HEK293T (cell line): ENCODE data around the gene BICDL1.

ENCODE experiments used
- ARNT ChIP-seq: fragments of 450-650 bp; IDR thresholded peaks from 2 replicates; pipeline ENCODE4 v1.6.1; 2017; ENCODE audit warnings: mild to moderate bottlenecking
- BHLHE40 ChIP-seq: fragments of 450-650 bp; IDR thresholded peaks from 2 replicates; pipeline ENCODE4 v1.6.1; 2016; ENCODE audit warnings: mild to moderate bottlenecking, moderate library complexity, borderline replicate concordance
- CTBP1 ChIP-seq: fragments of 450-650 bp; IDR thresholded peaks from 2 replicates; pipeline ENCODE4 v1.6.1; 2016; ENCODE audit warnings: borderline replicate concordance
- ELF4 ChIP-seq: fragments of 450-650 bp; IDR thresholded peaks from 2 replicates; pipeline ENCODE4 v1.6.1; 2017; ENCODE audit warnings: antibody characterized with exemption
- FOXK2 ChIP-seq: fragments of 450-650 bp; IDR thresholded peaks from 2 replicates; pipeline ENCODE4 v1.6.1; 2016; ENCODE audit warnings: mild to moderate bottlenecking
- FOXM1 ChIP-seq: fragments of 450-650 bp; IDR thresholded peaks from 2 replicates; pipeline ENCODE4 v1.6.1; 2017; ENCODE audit warnings: mild to moderate bottlenecking, borderline replicate concordance
- HDGF ChIP-seq: fragments of 450-650 bp; IDR thresholded peaks from 2 replicates; pipeline ENCODE4 v1.6.1; 2017; ENCODE audit warnings: antibody characterized with exemption, borderline replicate concordance
- L3MBTL2 ChIP-seq: fragments of 450-650 bp; conservative IDR thresholded peaks from 2 replicates; pipeline ENCODE4 v1.6.1; 2016; ENCODE audit warnings: mild to moderate bottlenecking
- NFRKB ChIP-seq: fragments of 450-650 bp; IDR thresholded peaks from 2 replicates; pipeline ENCODE4 v1.6.1; 2016; ENCODE audit warnings: mild to moderate bottlenecking, moderate library complexity
- PKNOX1 ChIP-seq: fragments of 450-650 bp; IDR thresholded peaks from 2 replicates; pipeline ENCODE4 v1.6.1; 2016
- SP1 ChIP-seq: fragments of 450-650 bp; IDR thresholded peaks from 2 replicates; pipeline ENCODE4 v1.6.1; 2017
- SUZ12 ChIP-seq: fragments of 450-650 bp; IDR thresholded peaks from 2 replicates; pipeline ENCODE4 v1.6.1; 2016; ENCODE audit warnings: mild to moderate bottlenecking
- TARDBP ChIP-seq: fragments of 450-650 bp; IDR thresholded peaks from 2 replicates; pipeline ENCODE4 v1.6.1; 2016
- ZNF384 ChIP-seq: fragments of 450-650 bp; IDR thresholded peaks from 2 replicates; pipeline ENCODE4 v1.6.1; 2016

GRCh38 chr12:120141336-120141735, 152.3 kb downstream of the BICDL1 start:
- no peak for TF ChIP-seq FOXM1
- no peak for TF ChIP-seq ZNF384
- no peak for TF ChIP-seq ELF4
- TF ChIP-seq HDGF, result no peak
- TF ChIP-seq TARDBP, result no peak
- TF ChIP-seq SUZ12, result no peak
- no peak for TF ChIP-seq BHLHE40
- no peak for TF ChIP-seq PKNOX1
- no peak for TF ChIP-seq FOXK2
- no peak for TF ChIP-seq NFRKB
- no peak for TF ChIP-seq SP1
- TF ChIP-seq CTBP1, result no peak
- no peak for TF ChIP-seq L3MBTL2
- no peak for TF ChIP-seq ARNT
